Measurements from ENCODE around the gene CXXC1.
A peak's percentile ranks its signal among the peaks of the same experiment; 100 is the strongest.
"Not testable (repeated sequence)": the region's sequence is repeated elsewhere in the genome, so short reads cannot be mapped to it uniquely, and the experiment has no call there.

CXXC1 gene

GRCh38 chr18:50297621-50298442 is 10.3 kb upstream of the CXXC1 start:
- peak; percentile 17 for DNase-seq

DNA sequence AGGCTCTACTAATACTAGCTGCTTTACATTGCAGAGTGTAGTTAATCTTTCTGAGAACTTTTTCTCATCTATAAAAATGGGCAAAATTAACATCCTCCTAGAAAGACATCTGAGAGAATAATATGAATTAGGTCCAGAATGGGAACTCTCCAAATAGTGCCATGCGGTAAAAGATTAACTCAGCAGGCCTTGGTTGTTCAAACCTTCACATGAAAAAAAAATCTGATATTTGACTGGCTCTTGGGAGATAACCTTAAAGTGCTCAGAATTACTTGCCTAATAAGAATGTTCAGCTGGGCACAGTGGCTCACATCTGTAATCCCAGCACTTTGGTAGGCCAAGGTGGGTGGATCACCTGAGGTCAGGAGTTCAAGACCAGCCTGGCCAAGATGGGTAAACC is 5.5 kb upstream of the CXXC1 start:
- DNase-seq: no peak

GRCh38 chr18:50289108-50289443 is 1.6 kb upstream of the CXXC1 start:
- no peak for DNase-seq

DNA sequence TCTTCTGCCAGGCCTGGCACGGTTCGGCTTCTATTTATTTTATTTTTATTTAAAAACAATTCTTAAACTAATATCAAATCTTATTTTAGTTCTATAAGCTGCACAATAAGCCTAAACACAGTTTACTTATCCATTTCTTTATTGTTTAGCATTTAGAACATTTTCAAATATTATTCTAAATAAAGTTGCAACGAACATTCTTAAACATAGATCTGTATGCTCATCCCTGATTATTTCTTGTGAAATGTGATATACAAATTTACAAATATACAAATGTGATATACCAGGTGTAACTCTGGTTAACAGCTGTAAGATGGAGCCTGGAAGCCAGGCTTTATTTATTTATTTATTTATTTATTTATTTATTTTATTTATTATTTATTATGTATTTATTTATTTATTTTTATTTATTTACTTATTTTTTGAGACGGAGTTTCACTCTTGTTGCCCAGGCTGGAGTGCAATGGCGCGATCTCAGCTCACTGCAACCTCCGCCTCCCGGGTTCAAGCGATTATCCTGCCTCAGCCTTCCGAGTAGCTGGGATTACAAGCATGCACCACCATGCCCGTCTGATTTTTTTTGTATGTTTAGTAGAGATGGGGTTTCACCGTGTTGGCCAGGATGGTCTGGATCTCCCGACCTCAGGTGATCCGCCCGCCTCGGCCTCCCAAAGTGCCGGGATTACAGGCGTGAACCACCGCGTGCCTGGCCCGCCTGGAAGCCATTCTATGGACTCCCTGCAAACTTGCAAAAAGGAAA is 1.0 kb upstream of the CXXC1 start:
- not testable (repeated sequence) for DNase-seq

DNA sequence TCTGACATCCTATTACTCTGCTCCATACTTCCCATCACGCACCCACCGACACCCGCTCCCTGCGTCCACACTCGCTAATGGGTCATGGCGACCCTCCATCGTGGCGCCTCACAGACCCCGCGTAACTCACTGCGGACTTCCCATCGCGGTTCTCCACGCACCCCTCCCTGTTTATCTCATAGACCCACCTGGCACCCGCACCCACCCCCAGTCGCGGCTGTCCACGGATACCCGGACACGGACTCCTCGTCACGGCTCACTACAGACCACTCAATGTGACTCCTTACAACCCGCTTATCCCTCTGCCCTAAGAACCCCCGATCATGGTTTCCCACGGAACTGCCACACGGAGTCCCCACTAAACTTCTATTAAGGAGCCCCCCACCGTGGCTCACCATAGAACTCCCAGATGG is 458 bp downstream of the CXXC1 start:
- DNase-seq: no peak

GRCh38 chr18:50286391-50287027 is 983 bp downstream of the CXXC1 start:
- no peak for DNase-seq

DNA sequence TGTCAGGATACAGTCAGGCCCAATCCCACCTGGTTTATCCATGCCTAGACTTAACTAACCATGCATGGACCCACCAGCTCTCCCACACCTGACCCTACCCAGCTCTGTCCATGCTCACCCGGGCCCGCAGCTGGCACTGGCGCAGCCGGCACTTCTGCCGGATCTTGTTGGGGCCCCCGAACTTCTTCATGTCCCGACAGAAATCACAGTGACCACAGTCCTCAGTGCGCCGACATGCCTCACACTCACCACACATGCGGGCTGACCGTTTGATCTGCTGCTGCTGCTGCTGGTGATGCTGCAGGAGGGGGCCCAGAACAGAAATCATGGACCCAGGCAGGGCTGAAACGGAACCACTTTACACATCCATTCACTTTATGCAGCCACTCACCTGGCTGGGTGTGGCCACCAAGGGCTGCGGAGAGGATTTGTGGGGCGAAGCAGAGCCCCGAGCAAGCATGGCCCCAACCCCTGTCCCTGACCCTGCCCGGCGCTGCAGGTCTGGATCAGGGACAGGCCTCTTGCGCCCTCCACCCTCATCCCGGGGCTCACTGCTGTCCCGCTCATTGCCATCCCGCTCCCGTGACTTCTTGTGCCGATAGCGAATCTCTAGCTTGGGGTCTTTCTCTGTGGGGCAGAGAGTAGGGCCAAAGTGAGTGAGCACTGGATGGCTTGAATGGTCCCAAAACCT is 1.7 kb downstream of the CXXC1 start:
- DNase-seq: no peak

GRCh38 chr18:50285071-50285470 is 2.4 kb downstream of the CXXC1 start:
- DNase-seq: no peak

DNA sequence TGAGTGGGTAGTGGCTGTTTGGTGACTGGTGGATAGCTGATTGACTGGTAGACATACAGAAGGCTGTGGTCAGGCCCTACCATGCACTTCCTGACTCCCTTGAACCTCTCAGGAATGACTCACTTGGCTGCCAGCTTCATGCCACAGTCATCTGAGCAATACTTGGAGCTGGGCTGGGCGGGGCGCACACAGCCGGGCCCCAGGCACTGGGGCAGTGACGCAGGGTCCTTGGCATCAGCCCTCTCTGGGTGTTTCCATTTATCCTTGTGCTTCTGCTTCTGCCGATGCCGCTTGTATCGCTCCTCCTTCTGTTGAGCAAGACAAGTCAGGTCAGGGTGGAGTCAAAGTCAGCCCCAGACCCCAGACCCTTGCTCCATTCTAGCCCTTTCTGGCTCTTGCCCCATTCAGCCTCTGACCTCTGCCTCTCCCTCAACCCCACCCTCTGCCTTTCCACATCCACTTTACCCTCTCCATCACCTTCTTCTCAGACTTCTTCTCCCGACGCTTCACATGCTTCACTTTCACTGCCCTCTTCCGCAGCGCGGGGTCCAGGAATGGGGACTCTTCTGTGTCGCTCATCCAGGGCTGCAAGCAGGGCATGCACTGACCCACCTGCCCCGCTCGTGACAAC is 3.1 kb downstream of the CXXC1 start:
- no peak for DNase-seq

- DNase-seq: no peak
Observed at GRCh38 chr18:50283469-50284209, 3.9 kb downstream of the CXXC1 start.

DNA sequence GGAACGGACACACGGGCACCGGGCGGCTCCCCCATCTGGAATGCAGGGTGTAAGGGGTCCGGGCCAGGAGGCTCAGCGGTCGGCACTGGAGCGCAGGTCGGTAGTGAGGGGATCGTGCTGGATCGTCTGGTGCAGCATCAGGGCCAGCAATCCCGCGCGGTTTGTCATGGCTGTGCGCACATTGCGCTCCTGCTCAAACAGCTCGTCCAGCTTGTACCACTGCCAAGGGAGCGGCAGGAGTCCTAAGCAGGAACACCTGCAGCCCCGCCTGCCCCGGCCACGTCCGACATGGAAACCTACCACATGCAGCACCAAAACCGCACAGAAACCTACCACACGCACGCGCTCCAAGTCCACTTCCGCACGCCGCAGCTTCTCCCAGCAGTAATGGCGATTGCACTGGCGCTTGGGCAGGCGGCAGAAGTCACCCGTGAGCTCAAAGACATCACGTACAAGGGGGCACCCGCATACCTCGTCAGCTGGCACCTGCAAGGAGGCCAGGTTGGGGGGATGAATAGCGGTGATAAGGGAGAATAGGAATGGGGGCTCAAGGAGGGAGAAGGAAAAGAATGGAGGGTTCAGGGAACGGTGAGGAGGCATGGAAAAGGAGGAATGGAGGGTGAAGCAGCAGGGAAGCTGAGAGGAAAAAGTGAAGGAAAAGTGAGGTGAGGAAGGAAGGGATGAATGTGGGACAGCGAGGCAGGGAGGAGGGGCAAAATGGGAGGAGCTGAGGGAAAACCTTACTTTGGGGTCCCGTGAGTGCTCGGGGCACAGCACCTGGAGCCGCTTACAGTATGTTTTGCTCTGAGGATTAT is 4.8 kb downstream of the CXXC1 start:
- DNase-seq: no peak

GRCh38 chr18:50281972-50282520 is 5.4 kb downstream of the CXXC1 start:
- DNase-seq: no peak

DNA sequence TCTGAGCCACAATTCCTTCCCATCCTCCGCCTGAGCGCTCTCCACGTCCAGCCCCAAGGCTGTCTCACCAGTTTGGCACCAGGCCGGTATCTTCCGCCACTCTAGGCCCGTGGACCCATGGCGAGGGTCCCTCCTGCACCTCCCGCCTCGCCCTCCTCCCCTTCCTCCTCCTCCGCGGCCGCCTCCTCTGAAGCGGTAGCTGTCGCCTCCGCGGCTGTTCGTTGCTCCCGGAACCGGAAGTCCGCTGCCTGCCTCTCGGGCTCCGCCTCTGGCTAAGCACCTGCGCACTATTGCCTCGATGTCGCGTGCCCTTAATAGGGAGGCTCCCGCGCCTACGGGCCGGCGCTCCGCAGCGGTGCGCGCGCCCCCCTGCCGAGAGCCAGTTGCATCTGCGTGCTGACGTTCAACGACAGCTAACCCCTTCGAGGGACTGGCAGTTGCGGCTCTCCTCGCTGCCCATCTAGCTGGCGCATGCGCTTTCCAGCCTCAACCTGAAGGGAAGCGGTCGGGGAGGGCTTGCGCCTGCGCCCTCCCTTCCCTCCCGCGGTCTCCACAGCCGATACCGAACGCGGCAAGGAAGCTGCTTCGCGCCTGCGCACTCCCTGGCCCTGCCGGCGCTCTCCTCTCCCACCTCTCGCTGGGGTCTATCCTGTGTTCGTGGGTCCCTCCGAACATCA is 6.1 kb downstream of the CXXC1 start, which contains the start of gene MBD1:
Gene MBD1, minus strand, starts transcription at position 229 of the 677 bp plus-strand sequence. CDS start 1,531 bp downstream, outside the sequence.
- DNase-seq: peak; percentile 95

DNA sequence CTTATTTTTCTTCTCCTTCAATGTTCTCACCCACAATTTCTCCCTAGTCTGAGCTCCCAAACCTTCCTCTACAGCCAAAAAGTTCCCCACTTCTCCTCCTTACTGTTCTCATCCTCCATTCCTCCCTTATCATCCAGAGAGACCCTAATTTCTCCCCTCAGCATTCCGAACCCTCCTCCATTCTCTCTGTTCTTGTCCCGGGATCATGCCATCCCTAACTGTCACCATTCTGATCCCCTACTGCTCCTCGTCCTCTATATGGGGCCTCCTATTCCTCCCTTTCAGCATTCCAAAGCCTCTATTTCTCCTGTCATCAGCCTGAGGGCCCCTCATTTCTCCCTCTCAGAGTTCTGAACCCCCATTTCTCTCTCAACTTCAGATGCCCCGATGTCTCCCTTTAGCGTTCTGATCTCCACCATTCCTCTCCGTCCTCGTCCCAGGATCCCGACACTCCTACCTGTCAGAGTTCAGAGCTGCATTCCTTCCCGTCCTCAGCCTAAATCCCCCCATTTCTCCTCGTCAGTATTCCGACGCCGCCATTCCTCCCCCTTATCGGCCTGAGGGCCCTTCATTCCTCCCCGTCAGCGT is 6.7 kb downstream of the CXXC1 start:
- DNase-seq: no peak

- no peak for DNase-seq
Observed at GRCh38 chr18:50279752-50280151, 7.7 kb downstream of the CXXC1 start.

GRCh38 chr18:50277942-50278341 is 9.6 kb downstream of the CXXC1 start:
- DNase-seq: no peak

DNA sequence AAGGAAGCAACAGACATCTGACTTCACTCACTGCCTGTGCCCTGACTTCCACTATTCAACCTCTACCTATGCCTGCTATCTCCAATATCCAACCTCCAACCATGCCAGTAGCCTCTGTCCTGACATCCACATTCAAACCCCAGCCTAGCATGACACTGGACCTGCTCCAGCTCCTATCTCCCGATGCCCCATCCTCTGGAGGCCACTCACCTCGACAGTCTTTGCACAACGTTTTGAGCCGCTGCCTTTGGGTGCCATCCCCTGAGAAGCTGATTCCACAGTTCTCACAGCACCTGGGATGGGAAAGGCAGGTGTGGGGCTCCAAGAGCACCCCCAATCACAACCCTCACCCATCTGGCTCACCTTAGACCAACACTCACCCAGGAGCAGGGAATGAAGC is 11.0 kb downstream of the CXXC1 start:
- DNase-seq: no peak

DNA sequence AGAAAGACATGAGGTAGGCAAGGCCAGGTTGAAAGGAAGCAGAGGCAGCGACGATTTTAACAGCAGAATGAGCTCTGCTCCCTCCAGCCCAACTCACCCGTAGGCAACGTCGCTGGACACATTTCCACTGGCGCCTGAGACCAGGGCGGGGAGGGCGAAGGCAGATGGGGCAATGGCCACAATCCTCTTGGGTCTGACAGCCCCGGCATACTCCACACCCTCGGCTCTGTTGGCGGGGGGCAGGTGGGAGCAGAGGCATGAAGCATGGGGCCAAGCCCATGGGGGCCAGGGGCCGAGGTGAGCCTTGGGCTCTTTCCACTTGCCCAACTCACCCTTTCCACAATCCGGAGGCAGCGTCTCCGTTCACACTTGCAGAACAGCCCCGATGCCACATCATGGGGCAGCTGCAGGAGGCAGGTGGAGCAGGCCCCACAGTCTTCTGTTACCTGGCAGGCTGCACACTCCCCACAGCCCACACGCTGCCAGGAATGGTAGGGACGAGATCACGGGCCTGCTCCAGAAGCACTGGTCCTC is 11.9 kb downstream of the CXXC1 start:
- no peak for DNase-seq

DNA sequence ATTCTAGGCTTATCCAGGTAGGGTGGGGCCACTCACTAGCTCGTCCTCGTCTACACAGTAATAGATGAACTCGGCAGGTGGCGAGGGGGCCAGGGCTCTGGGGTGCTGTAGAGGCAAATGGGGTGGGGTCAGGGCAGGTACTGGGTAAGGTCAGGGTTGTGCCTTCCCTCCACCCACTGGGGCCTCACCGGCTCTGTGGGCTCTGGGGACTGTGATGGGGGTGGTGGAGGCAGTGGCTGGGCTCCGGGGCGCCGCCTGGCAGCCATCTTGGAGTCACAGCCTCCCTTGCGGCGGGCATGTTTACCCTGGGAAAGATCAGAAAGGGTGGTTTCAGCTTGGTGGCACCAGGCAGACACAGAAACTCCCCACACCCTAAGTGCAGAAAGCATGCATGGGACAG is 12.6 kb downstream of the CXXC1 start:
- DNase-seq: no peak

All from KG1 (cell line).